Adrenal gland (tissue), 5 donors: ENCODE measurements around the gene SYT2.

Source experiments
- POLR2A ChIP-seq, 2 donors: fragments of 450-650 bp; IDR thresholded peaks; one replicate each; pipeline ENCODE4 v1.6.1; 2017; ENCODE audit warnings: antibody characterized with exemption in 2 of 2, mild to moderate bottlenecking in 2 of 2, moderate library complexity in 1 of 2
- TF ChIP-seq, protein P1 (sequence below), 6 experiments: fragments of 450-650 bp in 4 of 6; fragments of 200-600 bp in 2 of 6; sonication (generic) in 1 of 6; IDR thresholded peaks; 1 replicate in 5 of 6; 2 replicates in 1 of 6; pipeline versions ENCODE4 v1.5.1 to v1.8.0; 2016 to 2021; ENCODE audit warnings: antibody characterized with exemption in 6 of 6, mild to moderate bottlenecking in 2 of 6, moderate library complexity in 1 of 6
- donor health status: DM: no; HTN: no; CAD: no.

DNA sequence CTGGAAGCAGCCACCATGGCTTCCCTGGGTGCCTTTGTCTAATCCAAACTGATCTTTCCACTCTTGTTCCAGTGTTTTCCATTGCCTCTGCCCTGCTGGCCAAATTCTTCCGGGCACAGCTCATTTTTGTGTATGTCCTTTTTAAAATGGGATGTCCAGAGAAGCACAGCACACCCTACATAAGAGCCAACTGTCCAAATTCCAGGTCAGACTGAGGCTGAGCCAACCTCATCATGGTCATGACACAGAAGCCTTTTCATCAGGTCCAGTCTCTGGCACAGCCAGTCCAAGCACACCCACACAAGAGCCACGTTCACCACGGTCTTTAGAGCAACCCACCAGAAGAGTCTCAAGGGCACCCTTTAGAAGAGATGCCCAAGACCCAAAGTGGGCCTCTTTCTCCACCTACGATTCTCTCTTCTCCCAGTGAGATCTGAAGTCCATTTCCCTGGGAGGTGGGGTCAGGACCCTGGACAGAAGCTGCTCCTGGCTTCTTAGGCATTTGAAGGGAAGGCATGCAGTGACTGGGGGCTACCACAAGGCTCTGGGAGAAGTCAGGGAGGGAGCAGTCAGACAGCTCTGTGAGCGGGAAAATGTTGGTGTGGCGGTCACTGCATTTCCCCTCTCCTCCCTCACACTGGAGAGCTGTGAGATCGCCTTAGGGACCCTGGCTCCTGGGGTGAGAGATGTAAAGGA, 53.2 kb downstream of the SYT2 start:
- TF ChIP-seq, protein P1, sequence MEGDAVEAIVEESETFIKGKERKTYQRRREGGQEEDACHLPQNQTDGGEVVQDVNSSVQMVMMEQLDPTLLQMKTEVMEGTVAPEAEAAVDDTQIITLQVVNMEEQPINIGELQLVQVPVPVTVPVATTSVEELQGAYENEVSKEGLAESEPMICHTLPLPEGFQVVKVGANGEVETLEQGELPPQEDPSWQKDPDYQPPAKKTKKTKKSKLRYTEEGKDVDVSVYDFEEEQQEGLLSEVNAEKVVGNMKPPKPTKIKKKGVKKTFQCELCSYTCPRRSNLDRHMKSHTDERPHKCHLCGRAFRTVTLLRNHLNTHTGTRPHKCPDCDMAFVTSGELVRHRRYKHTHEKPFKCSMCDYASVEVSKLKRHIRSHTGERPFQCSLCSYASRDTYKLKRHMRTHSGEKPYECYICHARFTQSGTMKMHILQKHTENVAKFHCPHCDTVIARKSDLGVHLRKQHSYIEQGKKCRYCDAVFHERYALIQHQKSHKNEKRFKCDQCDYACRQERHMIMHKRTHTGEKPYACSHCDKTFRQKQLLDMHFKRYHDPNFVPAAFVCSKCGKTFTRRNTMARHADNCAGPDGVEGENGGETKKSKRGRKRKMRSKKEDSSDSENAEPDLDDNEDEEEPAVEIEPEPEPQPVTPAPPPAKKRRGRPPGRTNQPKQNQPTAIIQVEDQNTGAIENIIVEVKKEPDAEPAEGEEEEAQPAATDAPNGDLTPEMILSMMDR (IDR thresholded peaks at IDR 0.05) = no peak
- TF ChIP-seq POLR2A (IDR thresholded peaks at IDR 0.05) = no peak
